Measurements from ENCODE around the gene GMPR. TPM values are rescaled to one million over a fixed set of nuclear protein-coding genes. Genes with fewer than 3 reads are reported as not detected.
A peak's percentile ranks its signal among the peaks of the same experiment; 100 is the strongest.

Gene GMPR
- total and polyA plus RNA-seq, 7 donors, result 2.8 to 26.5 (median 15.0) TPM

DNA sequence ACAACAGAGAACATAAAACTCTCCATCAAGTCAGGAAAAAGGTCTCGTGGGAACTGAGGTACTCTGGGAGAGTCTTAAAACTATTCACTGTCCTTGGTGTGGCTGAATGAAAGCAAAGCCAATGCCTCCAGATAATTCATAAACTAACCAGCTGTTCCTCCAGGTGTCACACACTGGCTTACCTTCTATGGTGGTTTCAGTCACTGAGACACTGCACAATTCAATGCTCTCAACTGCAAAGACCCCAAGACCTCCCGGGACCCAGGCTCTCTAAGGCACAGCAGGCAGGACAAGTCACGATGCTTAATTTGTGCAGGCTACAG lies 100.8 kb downstream of the GMPR start:
- Histone ChIP-seq H3K27ac (peak overlapping the region in 3 of 4 donors; percentile 35 to 83 (median 77)), H3K9me3 (no peaks in the 10 kb centered on the region), H3K4me1 (peaks cover 0 to 71% (median 57%) of the 10 kb centered on the region in 4 donors), H3K27me3 (no peaks in the 10 kb centered on the region), H3K36me3 (no peaks in the 10 kb centered on the region), H3K4me3 (no peak overlapping the region)
- no peak for DNase-seq
- TF ChIP-seq EP300 (IDR thresholded peaks at IDR 0.05) (no peak), CTCF (IDR thresholded peaks at IDR 0.05) (no peak), POLR2AphosphoS5 (IDR thresholded peaks at IDR 0.05) (no peak), POLR2A (IDR thresholded peaks at IDR 0.05) (no peak)
- intact Hi-C loops (cut with DNase I), result loop anchor here (10.0 kb wide), 1 partner anchor 1366 kb away; the partner anchor contains the start of gene NUP153
- 77 to 81% methylated on average over 3 of the region's 3 CpGs for WGBS, 2 donors

DNA sequence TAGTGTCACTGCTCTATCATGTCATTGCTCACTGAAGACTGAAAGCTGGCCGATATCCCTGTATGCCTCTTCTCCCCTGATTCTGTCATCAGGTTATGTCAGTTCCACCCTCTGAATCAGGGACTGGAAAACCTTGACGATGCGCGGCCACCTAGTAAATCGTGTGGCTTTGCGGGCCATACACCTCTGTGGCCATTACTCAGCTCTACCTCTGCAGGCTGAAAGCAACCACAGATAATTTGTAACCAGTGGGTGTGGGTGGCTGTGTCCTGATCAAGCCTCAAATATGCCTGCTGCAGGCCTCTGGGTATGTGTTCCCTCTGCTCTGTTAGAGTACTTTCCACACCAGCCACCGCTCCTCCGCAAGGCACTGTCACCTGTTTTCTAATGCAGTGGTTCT lies 105.2 kb downstream of the GMPR start:
- no peak for TF ChIP-seq POLR2AphosphoS5 (IDR thresholded peaks at IDR 0.05)
- no peak for TF ChIP-seq EP300 (IDR thresholded peaks at IDR 0.05)
- no peak for TF ChIP-seq CTCF (IDR thresholded peaks at IDR 0.05)
- TF ChIP-seq POLR2A (IDR thresholded peaks at IDR 0.05), result no peak
- Histone ChIP-seq H3K9me3 (no peaks in the 10 kb centered on the region), H3K27me3 (no peaks in the 10 kb centered on the region), H3K4me3 (no peak overlapping the region), H3K4me1 (peaks cover 0 to 49% (median 37%) of the 10 kb centered on the region in 4 donors), H3K27ac (peak overlapping the region in 2 of 4 donors; percentile 49 to 71), H3K36me3 (no peaks in the 10 kb centered on the region)
- intact Hi-C loops (cut with DNase I), result no loop called here
- DNase-seq, result no peak
- 97% methylated on average over 8 of the region's 8 CpGs for WGBS, 2 donors

DNA sequence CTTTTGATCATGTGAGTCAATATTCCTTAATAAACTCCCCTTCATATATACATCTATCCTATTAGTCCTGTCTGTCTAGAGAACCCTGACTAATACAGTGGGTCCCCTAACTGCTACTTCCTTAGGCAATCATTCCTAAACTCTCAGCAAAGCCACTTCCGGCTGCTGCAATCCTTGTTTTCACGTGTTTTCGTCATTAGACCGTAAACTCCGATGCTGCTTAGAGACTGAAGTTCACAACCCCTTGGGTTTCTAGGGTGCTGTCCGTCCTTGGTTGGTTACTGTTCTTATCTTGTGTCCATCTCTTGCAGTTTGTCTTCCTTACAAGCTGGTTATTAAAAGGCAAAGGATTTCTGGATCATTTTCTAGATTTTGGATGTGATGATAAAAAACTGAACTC lies 106.4 kb downstream of the GMPR start:
- 86 to 88% methylated on average over 6 of the region's 6 CpGs for WGBS, 2 donors
- TF ChIP-seq CTCF (IDR thresholded peaks at IDR 0.05) (no peak), EP300 (IDR thresholded peaks at IDR 0.05) (no peak)
- intact Hi-C loops (cut with DNase I), result no loop called here
- Histone ChIP-seq H3K4me1 (peaks cover 0 to 37% (median 27%) of the 10 kb centered on the region in 4 donors), H3K9me3 (no peaks in the 10 kb centered on the region), H3K36me3 (no peaks in the 10 kb centered on the region), H3K27ac (peak overlapping the region in 2 of 4 donors; percentile 48 to 71), H3K4me3 (no peak overlapping the region), H3K27me3 (no peaks in the 10 kb centered on the region)
- DNase-seq, result no peak

Small RNA genes lying within 50 kb of the gene (small RNA-seq; reads per million reads assigned to genes)
- gene RF00019 (0 reads per million in 3 donors), gene RNU6-1114P (0 reads per million in 3 donors)

Other genes with a start within 250 kb of the GMPR start
- gene MYLIP, start 109.5 kb upstream of the GMPR start, total RNA-seq, result 10 to 100 TPM; 18.0 to 50.0 (median 41.3) TPM
- 10 to 100 TPM; 13.4 to 21.6 (median 17.9) TPM for gene MYLIP, start 109.5 kb upstream of the GMPR start, polyA plus RNA-seq